ENCODE results near the gene TSGA10IP. TPM values are rescaled to one million over a fixed set of nuclear protein-coding genes. Genes with fewer than 3 reads are reported as not detected.

TSGA10IP gene
- total RNA-seq, 2 experiments from 2014 or later = not detected

- Histone ChIP-seq H3K9me3 (ENCODE audit: low read length) (no peaks in the 10 kb centered on the region), H3K4me2 (ENCODE audit: low read length) (no peak overlapping the region), H3K79me2 (ENCODE audit: insufficient read depth, low read depth, low read length) (no peaks in the 10 kb centered on the region), H3K9me2 (ENCODE audit: insufficient read depth, low read length) (no peaks in the 10 kb centered on the region), H3K4me1 (ENCODE audit: insufficient read depth, low read length, poor library complexity, severe bottlenecking) (no peaks in the 10 kb centered on the region), H3K27ac (ENCODE audit: low read depth, low read length, poor library complexity, severe bottlenecking) (no peak overlapping the region), H3K36me3 (ENCODE audit: insufficient read depth, low read length) (peaks cover 63% of the 10 kb centered on the region), H2AFZ (ENCODE audit: low read length) (no peak overlapping the region), H3K4me3 (ENCODE audit: low read depth, low read length, poor library complexity, severe bottlenecking) (no peak overlapping the region), H4K20me1 (ENCODE audit: insufficient read depth, low read length) (no peaks in the 10 kb centered on the region)
- POLR2A ChIA-PET = no interaction called here
- TF ChIP-seq CTCF (conservative IDR thresholded peaks at IDR 0.05; ENCODE audit: low read length) (no peak), EZH2phosphoT487 (IDR thresholded peaks at IDR 0.05; ENCODE audit: borderline replicate concordance, low read depth, low read length) (no peak)
- intact Hi-C loops (cut with micrococcal nuclease; ENCODE audit: unreplicated experiment) = no loop called here
- no peak for DNase-seq (ENCODE audit: low spot score)
- BruUV-seq (replicated peaks) = no TSS peak
- CTCF ChIA-PET (ENCODE audit: unreplicated experiment) = no interaction called here
Measured at GRCh38 chr11:65992056-65992455, 46.8 kb downstream of the TSGA10IP start.

- Histone ChIP-seq H4K20me1 (ENCODE audit: insufficient read depth, low read length) (no peaks in the 10 kb centered on the region), H3K9me2 (ENCODE audit: insufficient read depth, low read length) (no peaks in the 10 kb centered on the region), H3K27ac (ENCODE audit: low read depth, low read length, poor library complexity, severe bottlenecking) (no peak overlapping the region), H3K4me2 (ENCODE audit: low read length) (no peak overlapping the region), H3K79me2 (ENCODE audit: insufficient read depth, low read depth, low read length) (peaks cover 31% of the 10 kb centered on the region), H3K9me3 (ENCODE audit: low read length) (no peaks in the 10 kb centered on the region), H3K36me3 (ENCODE audit: insufficient read depth, low read length) (peaks cover 68% of the 10 kb centered on the region), H2AFZ (ENCODE audit: low read length) (no peak overlapping the region), H3K4me3 (ENCODE audit: low read depth, low read length, poor library complexity, severe bottlenecking) (no peak overlapping the region), H3K4me1 (ENCODE audit: insufficient read depth, low read length, poor library complexity, severe bottlenecking) (peaks cover 10% of the 10 kb centered on the region)
- intact Hi-C loops (cut with micrococcal nuclease; ENCODE audit: unreplicated experiment) = no loop called here
- CTCF ChIA-PET (ENCODE audit: unreplicated experiment) = no interaction called here
- no peak for DNase-seq (ENCODE audit: low spot score)
- POLR2A ChIA-PET = no interaction called here
- TF ChIP-seq CTCF (conservative IDR thresholded peaks at IDR 0.05; ENCODE audit: low read length) = no peak
- TF ChIP-seq EZH2phosphoT487 (IDR thresholded peaks at IDR 0.05; ENCODE audit: borderline replicate concordance, low read depth, low read length) = no peak
- BruUV-seq (replicated peaks) = no TSS peak
Measured at GRCh38 chr11:65997286-65997685, 52.0 kb downstream of the TSGA10IP start.

GRCh38 chr11:66001942-66002647 lies 56.8 kb downstream of the TSGA10IP start, which contains the start of the genes BANF1 and EIF1AD:
TSS of gene BANF1 (plus strand) at chr11:66002503. CDS start at chr11:66003251, 748 bp downstream.
TSS of gene EIF1AD (minus strand) at chr11:66002157. CDS start at chr11:66000389, 1,768 bp downstream.
- peaks cover 33% of the 10 kb centered on the region for H3K4me1 ChIP-seq (ENCODE audit: insufficient read depth, low read length, poor library complexity, severe bottlenecking)
- BruUV-seq (replicated peaks) = no TSS peak
- peak within 1 kb of the TSS; percentile 89 for H3K4me3 ChIP-seq (ENCODE audit: low read depth, low read length, poor library complexity, severe bottlenecking)
- TF ChIP-seq CTCF (conservative IDR thresholded peaks at IDR 0.05; ENCODE audit: low read length) (no peak), EZH2phosphoT487 (IDR thresholded peaks at IDR 0.05; ENCODE audit: borderline replicate concordance, low read depth, low read length) (no peak)
- peaks cover 67% of the 10 kb centered on the region for H3K36me3 ChIP-seq (ENCODE audit: insufficient read depth, low read length)
- intact Hi-C loops (cut with micrococcal nuclease; ENCODE audit: unreplicated experiment) = loop anchor here (1.0 to 5.0 kb wide), 8 partner anchors 41 to 290 kb away; partner anchors contain the start of genes C11orf68, CCDC85B, DRAP1 and KAT5
- peak; percentile 98 for DNase-seq (ENCODE audit: low spot score)
- ChIA-PET CTCF (ENCODE audit: unreplicated experiment) (interaction anchor here (0.6 to 0.7 kb wide), 2 partner anchors 20 to 50 kb away, joined by 3 read pairs; partner anchors contain the start of gene SF3B2), POLR2A (interaction anchor here (0.7 to 1.0 kb wide), 2 partner anchors 70 to 112 kb away, joined by 4 read pairs; partner anchors contain the start of gene CCDC85B)
- H3K9me2 ChIP-seq (ENCODE audit: insufficient read depth, low read length) = no peaks in the 10 kb centered on the region
- peak within 1 kb of the TSS; percentile 75; the same call in 1 of the 2 replicates for H2AFZ ChIP-seq (ENCODE audit: low read length)
- no peaks in the 10 kb centered on the region for H3K9me3 ChIP-seq (ENCODE audit: low read length)
- peak within 1 kb of the TSS; percentile 93 for H3K27ac ChIP-seq (ENCODE audit: low read depth, low read length, poor library complexity, severe bottlenecking)
- no peaks in the 10 kb centered on the region for H4K20me1 ChIP-seq (ENCODE audit: insufficient read depth, low read length)
- peaks cover 52% of the 10 kb centered on the region for H3K79me2 ChIP-seq (ENCODE audit: insufficient read depth, low read depth, low read length)
- peak within 1 kb of the TSS; percentile 81 for H3K4me2 ChIP-seq (ENCODE audit: low read length)
